ENCODE measurements around the gene RLN3.
"Not testable (repeated sequence)": the region's sequence is repeated elsewhere in the genome, so short reads cannot be mapped to it uniquely, and the experiment has no call there.

RLN3 gene

GRCh38 chr19:14023404-14024235, 4.3 kb upstream of the RLN3 start:
- DNase-seq, result peak; percentile 89

GRCh38 chr19:14026652-14027192, 1.2 kb upstream of the RLN3 start:
- DNase-seq, result not testable (repeated sequence)

GRCh38 chr19:14028901-14029300, 953 bp downstream of the RLN3 start:
- DNase-seq, result no peak

GRCh38 chr19:14030997-14031718, 3.2 kb downstream of the RLN3 start:
- no peak for DNase-seq

GRCh38 chr19:14031719-14032480, 4.0 kb downstream of the RLN3 start, which contains the start of gene IL27RA:
TSS of gene IL27RA (plus strand) at chr19:14031762. CDS start at chr19:14031873, 111 bp downstream.
- DNase-seq, result peak; percentile 74

- no peak for DNase-seq
Observed at GRCh38 chr19:14033946-14034345, 6.0 kb downstream of the RLN3 start.

- DNase-seq, result not testable (repeated sequence)
Observed at GRCh38 chr19:14035159-14035558, 7.2 kb downstream of the RLN3 start.

- no peak for DNase-seq
Observed at GRCh38 chr19:14035706-14036105, 7.8 kb downstream of the RLN3 start.

- DNase-seq, result no peak
Observed at GRCh38 chr19:14039181-14039580, 11.2 kb downstream of the RLN3 start.

- peak; percentile 91 for DNase-seq
Observed at GRCh38 chr19:14042659-14043608, 15.0 kb downstream of the RLN3 start.

GRCh38 chr19:14047866-14048265, 19.9 kb downstream of the RLN3 start:
- not testable (repeated sequence) for DNase-seq

- peak; percentile 86 for DNase-seq
Observed at GRCh38 chr19:14048443-14049153, 20.6 kb downstream of the RLN3 start.

GRCh38 chr19:14050512-14050911, 22.6 kb downstream of the RLN3 start:
- DNase-seq, result no peak

- DNase-seq, result not testable (repeated sequence)
Observed at GRCh38 chr19:14050961-14051360, 23.0 kb downstream of the RLN3 start.

GRCh38 chr19:14051980-14052379, 24.0 kb downstream of the RLN3 start:
- no peak for DNase-seq

- DNase-seq, result no peak
Observed at GRCh38 chr19:14052470-14052869, 24.5 kb downstream of the RLN3 start.

- no peak for DNase-seq
Observed at GRCh38 chr19:14053032-14053431, 25.1 kb downstream of the RLN3 start.

GRCh38 chr19:14053500-14053899, 25.6 kb downstream of the RLN3 start:
- no peak for DNase-seq

GRCh38 chr19:14054099-14054498, 26.2 kb downstream of the RLN3 start:
- no peak for DNase-seq

GRCh38 chr19:14054721-14055120, 26.8 kb downstream of the RLN3 start:
- no peak for DNase-seq

- DNase-seq, result no peak
Observed at GRCh38 chr19:14055396-14055795, 27.4 kb downstream of the RLN3 start.
